Measurements from ENCODE around the gene VAV2.
A peak's percentile ranks its signal among the peaks of the same experiment; 100 is the strongest.

The VAV2 gene

GRCh38 chr9:134028076-134028475 lies 36.0 kb upstream of the VAV2 start:
- DNase-seq = no peak

DNA sequence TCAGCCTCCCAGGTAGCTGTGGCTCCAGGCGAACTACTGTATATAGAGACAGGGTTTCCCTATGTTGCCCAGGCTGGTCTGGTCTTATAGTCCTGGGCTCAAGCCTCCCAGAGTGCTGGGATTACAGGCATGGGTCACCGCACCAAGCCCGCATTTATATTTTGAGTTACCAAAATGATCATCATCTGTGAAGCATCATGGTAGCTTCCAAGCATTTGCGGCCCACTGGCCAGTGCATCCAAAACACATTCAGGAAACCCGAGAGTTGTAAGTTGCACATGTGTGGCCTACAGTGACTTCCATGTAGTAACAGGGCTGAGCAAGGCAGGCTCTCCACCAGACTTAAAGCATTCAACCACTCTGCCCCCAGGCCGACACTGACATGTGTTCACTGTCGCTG lies 35.4 kb upstream of the VAV2 start:
- DNase-seq = no peak

DNA sequence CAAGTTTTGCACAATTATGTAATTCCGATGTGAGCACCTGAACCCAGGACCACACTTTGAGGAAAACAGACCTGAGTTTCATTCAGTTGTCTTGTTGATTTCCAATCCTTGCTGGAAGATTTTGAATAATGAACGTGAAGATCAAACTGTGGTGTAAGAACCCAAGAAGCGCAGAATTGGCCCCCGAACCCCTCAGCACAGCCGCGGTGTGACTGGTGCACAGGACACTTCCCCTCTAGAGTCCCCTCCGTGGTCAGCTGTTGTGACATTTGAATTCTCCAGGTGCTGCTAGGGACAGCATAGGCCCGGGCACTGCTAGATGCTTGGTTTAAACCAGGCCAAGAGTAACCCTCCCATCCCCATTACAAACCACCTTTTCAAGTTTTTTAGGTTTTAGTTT lies 34.9 kb upstream of the VAV2 start:
- DNase-seq = no peak

DNA sequence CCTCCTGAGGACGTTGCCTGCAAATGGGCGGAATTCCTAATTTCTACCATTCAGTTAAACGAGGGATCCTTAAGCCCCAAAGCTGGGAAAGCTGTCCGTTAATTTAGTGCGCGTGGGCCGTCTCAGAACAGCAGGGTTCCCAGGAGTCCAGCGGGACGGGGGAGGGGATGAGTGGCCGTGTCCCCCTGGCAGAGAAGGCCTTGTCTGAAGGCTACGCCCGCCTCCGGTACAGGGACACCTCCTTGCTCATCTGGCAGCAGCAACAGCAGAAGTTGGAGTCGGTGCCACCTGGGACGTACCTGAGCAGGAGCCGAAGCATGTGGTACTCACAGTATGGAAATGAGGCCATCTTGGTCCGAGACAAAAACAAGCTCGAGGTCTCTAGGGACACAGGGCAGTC lies 34.5 kb upstream of the VAV2 start:
- no peak for DNase-seq

DNA sequence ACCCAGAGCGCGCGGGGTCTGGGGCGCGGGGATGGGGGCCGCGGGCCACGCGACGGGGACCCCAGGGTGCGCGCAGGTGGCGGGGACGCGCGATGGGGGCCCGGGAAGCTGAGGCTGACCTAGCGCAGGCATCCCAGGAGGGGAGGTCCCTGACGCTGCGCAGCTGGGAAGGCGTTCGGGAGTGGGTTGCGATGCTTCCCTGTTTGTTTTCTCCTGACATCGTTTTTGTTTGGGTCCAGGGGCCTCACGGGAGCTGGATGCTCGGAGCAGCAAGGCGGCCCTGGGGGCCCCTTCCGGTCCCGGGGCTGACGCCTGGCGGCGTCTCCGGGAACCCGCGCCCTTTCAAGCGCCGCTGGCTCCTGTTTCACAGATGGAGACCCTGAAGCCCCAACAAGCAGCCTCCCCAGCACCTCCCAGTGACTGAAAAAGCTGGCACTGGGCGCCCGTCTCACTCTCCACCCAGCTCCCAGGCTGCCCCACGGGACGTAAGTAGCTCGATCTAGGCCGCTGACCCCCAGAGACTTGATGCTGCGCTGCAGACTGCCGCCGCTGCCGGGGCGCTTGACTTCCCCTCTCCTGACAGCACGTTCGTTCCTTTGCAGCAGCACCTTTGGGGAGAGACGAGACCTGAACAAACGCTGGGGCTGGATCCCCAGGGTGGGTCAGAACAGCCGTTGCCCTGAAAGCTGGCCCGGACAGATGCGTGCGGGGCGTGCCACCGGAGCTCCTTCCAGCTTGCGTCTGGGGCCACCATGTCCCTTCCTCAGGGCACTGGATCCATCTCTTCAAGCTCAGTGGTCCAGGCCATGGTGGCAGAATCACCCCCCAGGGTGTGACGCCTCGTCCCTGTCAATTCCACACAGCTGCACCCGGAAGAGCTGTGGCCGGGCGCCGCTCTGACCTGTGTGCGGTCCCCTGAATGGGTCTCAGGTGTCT lies 33.8 kb upstream of the VAV2 start:
- no peak for DNase-seq

DNA sequence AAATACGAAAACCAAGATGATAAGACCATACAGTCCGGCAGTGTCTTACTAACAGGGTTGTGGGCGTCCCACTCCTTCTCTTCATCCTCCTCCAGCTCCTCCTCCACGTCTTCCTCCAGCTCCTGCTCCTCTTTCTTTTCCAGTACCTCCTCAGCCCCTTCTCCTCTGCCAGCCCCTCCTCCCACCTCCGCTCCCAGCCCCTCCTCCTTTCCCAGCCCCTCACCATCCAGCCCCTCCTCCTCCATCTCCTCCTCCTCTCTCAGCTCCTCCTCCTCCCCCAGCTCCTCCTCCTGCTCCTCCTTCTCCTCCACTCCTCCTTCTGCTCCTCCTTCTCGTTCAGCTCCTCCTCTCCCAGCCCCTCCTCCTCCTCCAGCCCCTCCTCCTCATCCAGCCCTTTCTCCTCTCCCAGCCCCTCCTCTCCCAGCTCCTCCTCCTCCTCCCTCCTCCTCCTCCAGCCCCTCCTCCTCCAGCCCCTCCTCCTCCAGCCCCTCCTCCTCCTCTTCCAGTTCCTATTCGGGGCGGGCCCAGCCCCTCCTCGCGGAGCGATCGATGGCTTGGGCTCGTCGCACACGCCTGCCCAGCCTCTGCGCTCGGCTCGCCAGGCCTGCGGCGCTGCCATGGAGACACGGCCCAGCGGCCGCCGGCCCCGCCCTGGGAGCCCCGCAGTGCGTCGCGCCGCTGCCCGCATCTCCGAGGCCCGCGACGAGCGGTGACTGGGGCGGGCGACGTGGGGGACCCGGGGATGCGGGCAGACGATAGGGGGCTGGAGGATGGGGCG lies 32.9 kb upstream of the VAV2 start, which contains the start of gene BRD3OS:
TSS of gene BRD3OS (plus strand) at position 654 of the 778 bp plus-strand sequence. CDS start 1,267 bp downstream, outside the sequence.
- DNase-seq = peak; percentile 97

DNA sequence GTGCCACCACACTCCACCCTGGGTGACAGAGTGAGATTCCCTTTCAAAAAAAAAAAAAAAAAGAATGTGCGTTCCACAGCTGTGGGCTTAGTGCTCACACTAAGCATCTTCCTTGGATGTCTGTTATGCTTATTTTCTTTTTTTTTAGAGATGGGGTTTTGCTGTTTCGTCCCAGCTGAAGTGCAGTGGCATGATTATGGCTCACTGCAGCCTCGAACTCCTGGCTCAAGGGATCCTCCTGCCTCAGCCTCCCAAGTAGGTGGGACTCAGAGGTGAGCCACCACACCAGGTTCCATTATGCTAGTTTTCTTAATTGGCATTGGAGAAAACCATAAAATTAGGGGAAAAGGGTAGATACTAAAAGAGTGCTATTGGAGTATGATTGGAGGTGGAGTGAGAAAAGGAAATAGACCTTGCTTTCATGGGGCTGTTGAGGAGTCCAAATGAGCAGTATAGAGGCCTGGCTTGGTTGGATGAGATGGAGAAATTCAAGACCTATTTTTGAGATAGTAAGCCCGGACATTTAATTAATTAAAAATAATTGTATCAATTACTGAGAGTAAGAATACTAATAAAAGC lies 32.2 kb upstream of the VAV2 start:
- no peak for DNase-seq

GRCh38 chr9:134014946-134015345 lies 22.8 kb upstream of the VAV2 start:
- no peak for DNase-seq

DNA sequence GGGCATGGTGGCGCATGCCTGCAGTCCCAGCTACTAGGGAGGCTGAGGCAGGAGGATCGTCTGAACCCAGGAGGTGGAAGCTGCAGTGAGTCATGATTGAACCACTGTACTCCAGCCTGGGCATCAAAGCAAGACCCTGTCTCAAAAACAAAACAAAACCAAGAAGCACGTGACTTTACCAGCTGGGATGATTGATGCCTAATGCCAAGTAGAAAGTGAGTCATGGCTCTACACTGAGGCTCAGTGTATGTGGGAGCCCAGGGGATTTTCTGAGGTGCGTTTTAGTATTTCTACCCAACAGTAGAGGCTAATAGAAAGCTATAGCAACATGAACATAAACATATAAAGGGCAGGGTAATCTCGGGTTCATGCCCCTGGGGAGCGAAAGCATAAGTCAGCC lies 19.3 kb upstream of the VAV2 start:
- no peak for DNase-seq

DNA sequence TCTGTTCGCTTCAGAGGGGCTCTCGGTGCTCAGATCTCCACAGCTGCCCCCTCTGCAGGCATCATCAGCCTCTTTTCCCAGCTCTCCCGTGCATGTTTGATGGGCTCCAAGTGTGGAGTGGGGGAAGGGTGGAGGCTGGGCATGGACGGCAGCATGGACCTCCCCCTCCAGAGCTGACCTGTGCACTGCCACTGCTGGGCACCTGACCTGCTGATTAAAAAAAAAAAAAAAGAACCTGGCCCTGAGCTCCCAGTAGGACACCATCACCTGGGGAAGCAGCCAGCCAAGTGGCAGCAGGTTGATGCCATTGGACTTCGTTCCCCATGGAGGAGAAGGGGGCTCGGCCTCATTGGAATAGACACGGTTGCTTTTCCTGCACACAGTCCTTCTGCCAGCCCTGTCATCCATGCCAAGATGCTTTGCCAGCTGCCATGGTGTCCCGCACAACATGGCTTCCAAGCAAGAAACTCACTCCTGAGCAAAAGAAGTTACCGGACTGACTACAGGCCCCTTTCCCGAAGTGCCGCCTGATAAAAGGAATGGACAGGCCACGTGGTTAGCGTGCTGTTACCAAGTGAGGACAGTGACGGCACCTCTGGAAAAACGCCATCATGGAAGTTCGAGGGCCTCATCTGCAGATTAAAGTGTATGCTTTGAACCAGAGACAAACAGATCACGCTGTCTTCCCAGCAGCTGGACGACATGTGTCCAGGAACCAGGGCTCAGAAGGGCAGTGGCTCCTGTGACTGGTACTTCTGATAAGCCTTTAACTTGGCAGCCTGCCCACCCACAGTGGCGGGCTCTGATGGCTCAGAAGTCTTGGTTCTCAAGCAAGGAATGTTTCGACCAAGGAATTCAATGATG lies 18.4 kb upstream of the VAV2 start:
- no peak for DNase-seq

DNA sequence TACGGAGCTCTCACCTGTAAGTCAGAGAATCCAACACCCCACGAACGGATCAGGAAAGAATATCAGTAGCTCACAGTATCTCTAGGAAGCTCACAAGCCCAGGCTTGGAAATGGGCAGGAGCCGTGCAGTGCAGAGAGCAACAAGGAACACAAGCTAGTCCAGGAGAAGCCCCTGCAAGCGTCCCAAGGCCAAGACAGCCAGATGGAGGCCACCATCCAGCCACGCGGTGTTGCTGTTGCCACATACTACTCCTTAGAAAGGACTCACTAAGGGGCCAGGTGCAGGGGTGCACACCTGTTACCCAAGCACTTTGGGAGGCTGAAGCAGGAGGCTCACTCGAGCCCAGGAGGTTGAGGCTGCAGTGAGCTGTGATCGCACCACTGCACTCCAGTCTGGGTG lies 15.4 kb upstream of the VAV2 start:
- no peak for DNase-seq

GRCh38 chr9:134007150-134007549 lies 15.0 kb upstream of the VAV2 start:
- no peak for DNase-seq

DNA sequence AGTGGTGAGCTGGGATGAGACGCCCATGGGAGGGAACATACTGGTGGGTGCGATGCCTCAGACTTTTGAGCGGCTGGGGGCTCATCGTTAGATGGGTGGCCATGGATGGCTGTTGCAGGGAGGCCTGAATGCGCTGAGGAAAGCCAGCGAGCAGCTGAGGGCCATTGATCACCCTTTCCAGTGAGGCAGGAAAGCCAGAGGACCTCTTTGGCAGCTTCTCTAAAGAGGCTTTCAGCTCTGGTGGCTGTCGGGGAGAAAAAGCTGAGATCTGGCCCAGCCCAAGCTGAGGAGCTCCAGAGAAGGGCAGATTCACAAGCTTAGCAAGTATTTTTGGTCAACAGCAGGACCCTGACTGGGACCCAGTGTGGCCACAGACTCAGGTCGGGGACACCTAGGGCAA lies 13.3 kb upstream of the VAV2 start:
- no peak for DNase-seq

DNA sequence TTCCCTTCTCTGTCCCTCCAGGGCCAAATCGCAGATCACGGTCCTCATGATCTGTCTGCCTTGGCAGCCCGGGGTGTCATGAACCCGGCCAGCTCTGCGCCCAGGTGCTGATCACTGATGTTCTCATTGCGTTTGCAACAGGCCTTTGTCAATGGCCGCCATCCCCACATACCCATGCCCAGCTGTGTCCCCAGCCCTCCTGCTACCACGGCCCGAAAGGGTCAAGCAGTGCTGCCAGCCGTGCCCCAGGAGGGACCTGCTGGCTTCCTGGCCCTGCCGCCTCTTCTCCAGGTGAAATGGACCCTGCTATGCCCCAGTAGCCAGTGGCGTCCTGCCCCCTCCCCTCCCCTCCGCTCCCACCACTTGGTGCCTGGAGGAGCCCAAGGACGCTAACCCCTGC lies 12.8 kb upstream of the VAV2 start:
- DNase-seq = no peak

DNA sequence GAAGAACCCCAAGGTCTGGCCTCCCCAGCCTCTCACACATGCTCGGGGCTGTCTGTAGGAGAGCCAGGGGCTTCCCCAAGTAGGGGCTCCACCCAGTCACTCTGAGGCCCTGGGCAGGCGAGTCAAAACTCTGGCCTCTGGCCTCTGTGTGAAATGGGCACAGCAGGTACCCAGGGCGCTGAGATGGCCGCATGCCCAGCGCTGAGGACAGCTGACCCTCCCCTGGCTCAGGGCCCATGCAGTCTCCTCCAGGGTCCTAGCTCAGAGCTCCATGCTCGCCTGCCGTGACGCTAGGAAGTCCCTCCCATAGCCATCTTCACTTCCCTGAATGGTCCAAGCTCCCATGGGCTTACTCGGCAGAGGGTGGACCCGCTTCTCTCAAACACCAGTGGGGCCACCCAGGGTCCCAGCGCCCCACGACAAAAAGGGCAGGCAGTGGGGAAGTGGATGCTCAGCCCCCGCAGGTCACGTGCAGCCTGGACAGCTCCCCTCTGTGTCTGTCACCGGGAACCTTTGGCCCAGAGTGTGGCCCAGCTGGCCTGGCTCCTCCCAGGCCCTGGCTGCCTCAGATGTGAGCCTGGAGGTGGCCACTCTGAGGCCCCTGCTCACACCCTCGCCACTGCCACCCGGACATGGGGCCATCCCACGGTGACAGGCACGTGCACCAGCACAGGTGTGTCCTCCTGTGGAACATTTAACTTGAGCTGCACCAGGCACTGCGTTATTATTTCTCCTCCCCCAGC lies 12.2 kb upstream of the VAV2 start:
- DNase-seq = no peak

DNA sequence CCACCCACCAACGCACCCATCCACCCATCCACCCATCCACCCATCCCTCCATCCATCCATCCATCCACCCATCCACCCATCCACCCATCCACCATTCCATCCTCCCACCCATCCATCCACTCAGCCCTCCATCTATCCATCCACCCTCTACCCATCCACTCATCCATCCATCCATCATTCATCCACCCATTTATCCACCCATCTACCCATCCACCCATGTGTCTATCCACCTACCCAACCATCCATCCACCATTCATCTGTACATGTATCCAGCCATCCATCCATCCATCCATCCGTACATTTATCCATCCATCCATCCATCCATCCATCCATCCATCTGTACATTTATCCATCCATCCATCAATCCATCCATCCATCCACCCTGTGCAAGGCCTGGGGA lies 11.1 kb upstream of the VAV2 start:
- no peak for DNase-seq

DNA sequence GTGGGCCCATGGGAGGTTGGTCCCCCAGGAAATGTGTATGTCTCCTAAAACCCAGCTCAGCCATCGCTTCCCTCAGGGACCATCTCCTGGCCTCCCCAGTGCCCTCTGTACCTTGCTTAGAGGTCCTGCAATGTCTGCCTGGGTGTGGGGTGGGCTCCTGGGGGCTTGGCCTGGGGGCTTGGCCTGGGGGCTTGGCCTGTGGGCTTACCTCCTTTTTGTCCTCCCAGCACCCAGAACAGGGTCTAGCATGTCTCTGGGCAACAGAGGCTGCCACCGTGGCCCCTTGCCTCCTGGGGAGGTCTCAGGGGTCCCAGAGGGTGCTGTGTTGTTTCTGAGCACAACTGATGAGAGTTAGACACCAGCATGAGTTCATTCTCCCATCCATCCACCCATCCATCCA lies 10.7 kb upstream of the VAV2 start:
- no peak for DNase-seq

- DNase-seq = no peak
Observed at GRCh38 chr9:133999851-134000265, 7.7 kb upstream of the VAV2 start.

GRCh38 chr9:133998915-133999595 lies 6.9 kb upstream of the VAV2 start:
- DNase-seq = no peak

GRCh38 chr9:133997584-133997983 lies 5.5 kb upstream of the VAV2 start:
- DNase-seq = no peak
